HepG2 (cell line): ENCODE results near the gene FGD2. TPM values are rescaled to one million over a fixed set of nuclear protein-coding genes. Genes with fewer than 3 reads are reported as not detected.

Experiments
- EZH2 ChIP-seq: conservative IDR thresholded peaks from 2 replicates; pipeline ENCODE4 v1.6.1; 2012; ENCODE audit warnings: mild to moderate bottlenecking, low read depth, low read length, moderate library complexity
- FOSL2 ChIP-seq: sonication (generic); formaldehyde crosslinking; IDR thresholded peaks from 2 replicates; pipeline ENCODE4 v1.4.0; 2020; ENCODE audit warnings: missing genetic modification reagents
- FOXO4 ChIP-seq: sonication (generic); formaldehyde crosslinking; conservative IDR thresholded peaks from 2 replicates; pipeline ENCODE4 v1.8.1; 2023; ENCODE audit warnings: missing genetic modification reagents
- GATAD2A ChIP-seq: IDR thresholded peaks from 2 replicates; pipeline ENCODE4 v1.6.1; 2016
- ISL2 ChIP-seq: sonication (generic); formaldehyde crosslinking; IDR thresholded peaks from 2 replicates; pipeline ENCODE4 v1.5.0; 2020; ENCODE audit warnings: missing genetic modification reagents
- MAFF ChIP-seq: IDR thresholded peaks from 2 replicates; pipeline ENCODE4 v1.6.1; 2011; ENCODE audit warnings: low read depth, low read length, improper control_type of control experiment
- MAZ ChIP-seq, 2 experiments: sonication (generic) in 1 of 2; formaldehyde crosslinking in 1 of 2; IDR thresholded peaks; 2 replicates each; pipeline versions ENCODE4 v1.5.0 to v1.6.1; 2012 to 2020; ENCODE audit warnings: low read depth in 2 of 2, mild to moderate bottlenecking in 2 of 2, borderline replicate concordance in 1 of 2, improper control_type of control experiment in 1 of 2, low read length in 1 of 2, missing genetic modification reagents in 1 of 2, moderate library complexity in 1 of 2
- NFKBIZ ChIP-seq: IDR thresholded peaks from 2 replicates; pipeline ENCODE4 v1.6.1; 2018; ENCODE audit warnings: missing genetic modification reagents, missing compliant biosample characterization
- NPAS2 ChIP-seq: sonication (generic); formaldehyde crosslinking; IDR thresholded peaks from 2 replicates; pipeline ENCODE4 v1.8.0; 2022; ENCODE audit warnings: mild to moderate bottlenecking, missing genetic modification reagents, borderline replicate concordance
- RNF2 ChIP-seq: fragments of 450-650 bp; conservative IDR thresholded peaks from 2 replicates; pipeline ENCODE4 v1.6.1; 2016; ENCODE audit warnings: low read depth
- RXRB ChIP-seq: IDR thresholded peaks from 2 replicates; pipeline ENCODE4 v1.6.1; 2016; ENCODE audit warnings: borderline replicate concordance, missing genetic modification reagents, missing compliant biosample characterization
- SOX5 ChIP-seq: IDR thresholded peaks from 2 replicates; pipeline ENCODE4 v1.6.1; 2016; ENCODE audit warnings: borderline replicate concordance
- ZFYVE20 ChIP-seq: sonication (generic); formaldehyde crosslinking; IDR thresholded peaks from 2 replicates; pipeline ENCODE4 v1.8.0; 2023; ENCODE audit warnings: low read depth, mild to moderate bottlenecking, moderate library complexity, missing genetic modification reagents, borderline replicate concordance
- ZNF205 ChIP-seq: IDR thresholded peaks from 2 replicates; pipeline ENCODE4 v1.6.1; 2018; ENCODE audit warnings: missing biosample characterization, missing genetic modification reagents
- ZNF234 ChIP-seq: sonication (generic); formaldehyde crosslinking; conservative IDR thresholded peaks from 2 replicates; pipeline ENCODE4 v1.5.1; 2020; ENCODE audit warnings: mild to moderate bottlenecking, missing genetic modification reagents
- ZNF30 ChIP-seq: sonication (generic); formaldehyde crosslinking; IDR thresholded peaks from 2 replicates; pipeline ENCODE4 v1.5.0; 2020; ENCODE audit warnings: mild to moderate bottlenecking, missing genetic modification reagents
- ZNF317 ChIP-seq: sonication (generic); formaldehyde crosslinking; IDR thresholded peaks from 2 replicates; pipeline ENCODE4 v1.5.0; 2020; ENCODE audit warnings: mild to moderate bottlenecking, missing genetic modification reagents
- ZNF33B ChIP-seq: sonication (generic); formaldehyde crosslinking; IDR thresholded peaks from 2 replicates; pipeline ENCODE4 v1.5.1; 2020; ENCODE audit warnings: mild to moderate bottlenecking, missing genetic modification reagents
- ZSCAN31 ChIP-seq: sonication (generic); formaldehyde crosslinking; IDR thresholded peaks from 2 replicates; pipeline ENCODE4 v1.5.0; 2020; ENCODE audit warnings: low read depth, mild to moderate bottlenecking, missing genetic modification reagents
- polyA plus RNA-seq, 8 experiments: library from polyadenylated mRNA; depleted of rRNA in 3 of 8; stranded (reverse) in 7 of 8; unstranded in 1 of 8; fragments of >200 nt; fragmentation: Illumina TruSeq in 4 of 8; extraction: Trizol in 4 of 8; gene quantifications; 2 replicates each; pipeline versions ENCODE4 v1.2.1 to v1.2.3, GENCODE V29; 2011 to 2016; ENCODE audit warnings: low read depth in 4 of 8, missing spikeins in 1 of 8, mixed read lengths in 1 of 8; ENCODE audit not compliant: insufficient read depth in 1 of 8
- total RNA-seq, 5 experiments: library from RNA; depleted of rRNA; stranded (reverse); fragments of >200 nt; fragmentation: Illumina TruSeq; extraction: Trizol; gene quantifications; 2 replicates each; pipeline ENCODE4 v1.2.3, GENCODE V29; 2016; ENCODE audit warnings: low read depth in 1 of 5
- TF ChIP-seq, protein P1 (sequence below): fragments of 450-650 bp; IDR thresholded peaks from 2 replicates; pipeline ENCODE4 v1.6.1; 2016
- TF ChIP-seq, protein P2 (sequence below): sonication (generic); formaldehyde crosslinking; IDR thresholded peaks from 2 replicates; pipeline ENCODE4 v1.4.0; 2020; ENCODE audit warnings: missing genetic modification reagents, borderline replicate concordance
- TF ChIP-seq, protein P3 (sequence below): sonication (generic); formaldehyde crosslinking; IDR thresholded peaks from 2 replicates; pipeline ENCODE4 v1.4.0; 2020; ENCODE audit warnings: missing genetic modification reagents

FGD2 gene
- total and polyA plus RNA-seq, 2 of the 13 experiments (the other 11 are each of a cell fraction or from before 2014, with no cell fraction given), result not detected

GRCh38 chr6:37029249-37029971, 24.0 kb downstream of the FGD2 start (continued):
- TF ChIP-seq ZNF30 (CRISPR knock-in tag) (no peak), GATAD2A (CRISPR knock-in tag) (peak; percentile 83), SOX5 (CRISPR knock-in tag) (peak; percentile 65; the same call in 1 of the 2 replicates), FOSL2 (CRISPR knock-in tag) (peak; percentile 98), RXRB (CRISPR knock-in tag) (peak; percentile 68), ZSCAN31 (CRISPR knock-in tag) (peak; percentile 31; the same call in 1 of the 2 replicates), EZH2 (no peak), ISL2 (CRISPR knock-in tag) (no peak), FOXO4 (CRISPR knock-in tag) (no peak), ZNF205 (CRISPR knock-in tag) (peak; percentile 58; the same call in 1 of the 2 replicates), ZNF234 (CRISPR knock-in tag) (no peak), NFKBIZ (peak; percentile 66; the same call in 1 of the 2 replicates), ZFYVE20 (CRISPR knock-in tag) (no peak), RNF2 (peak; percentile 55; the same call in 1 of the 2 replicates), MAFF (peak; percentile 33; the same call in 1 of the 2 replicates), NPAS2 (CRISPR knock-in tag) (no peak), ZNF33B (no peak), ZNF317 (CRISPR knock-in tag) (no peak), MAZ (IDR thresholded peaks at IDR 0.05; ENCODE audit: borderline replicate concordance, low read depth, low read length) (no peak), MAZ (CRISPR knock-in tag; IDR thresholded peaks at IDR 0.05; ENCODE audit: low read depth) (peak; percentile 36; the same call in 1 of the 2 replicates)
- TF ChIP-seq, protein P1, sequence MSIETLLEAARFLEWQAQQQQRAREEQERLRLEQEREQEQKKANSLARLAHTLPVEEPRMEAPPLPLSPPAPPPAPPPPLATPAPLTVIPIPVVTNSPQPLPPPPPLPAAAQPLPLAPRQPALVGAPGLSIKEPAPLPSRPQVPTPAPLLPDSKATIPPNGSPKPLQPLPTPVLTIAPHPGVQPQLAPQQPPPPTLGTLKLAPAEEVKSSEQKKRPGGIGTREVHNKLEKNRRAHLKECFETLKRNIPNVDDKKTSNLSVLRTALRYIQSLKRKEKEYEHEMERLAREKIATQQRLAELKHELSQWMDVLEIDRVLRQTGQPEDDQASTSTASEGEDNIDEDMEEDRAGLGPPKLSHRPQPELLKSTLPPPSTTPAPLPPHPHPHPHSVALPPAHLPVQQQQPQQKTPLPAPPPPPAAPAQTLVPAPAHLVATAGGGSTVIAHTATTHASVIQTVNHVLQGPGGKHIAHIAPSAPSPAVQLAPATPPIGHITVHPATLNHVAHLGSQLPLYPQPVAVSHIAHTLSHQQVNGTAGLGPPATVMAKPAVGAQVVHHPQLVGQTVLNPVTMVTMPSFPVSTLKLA, result peak; percentile 31; the same call in 1 of the 2 replicates
- TF ChIP-seq, protein P2, sequence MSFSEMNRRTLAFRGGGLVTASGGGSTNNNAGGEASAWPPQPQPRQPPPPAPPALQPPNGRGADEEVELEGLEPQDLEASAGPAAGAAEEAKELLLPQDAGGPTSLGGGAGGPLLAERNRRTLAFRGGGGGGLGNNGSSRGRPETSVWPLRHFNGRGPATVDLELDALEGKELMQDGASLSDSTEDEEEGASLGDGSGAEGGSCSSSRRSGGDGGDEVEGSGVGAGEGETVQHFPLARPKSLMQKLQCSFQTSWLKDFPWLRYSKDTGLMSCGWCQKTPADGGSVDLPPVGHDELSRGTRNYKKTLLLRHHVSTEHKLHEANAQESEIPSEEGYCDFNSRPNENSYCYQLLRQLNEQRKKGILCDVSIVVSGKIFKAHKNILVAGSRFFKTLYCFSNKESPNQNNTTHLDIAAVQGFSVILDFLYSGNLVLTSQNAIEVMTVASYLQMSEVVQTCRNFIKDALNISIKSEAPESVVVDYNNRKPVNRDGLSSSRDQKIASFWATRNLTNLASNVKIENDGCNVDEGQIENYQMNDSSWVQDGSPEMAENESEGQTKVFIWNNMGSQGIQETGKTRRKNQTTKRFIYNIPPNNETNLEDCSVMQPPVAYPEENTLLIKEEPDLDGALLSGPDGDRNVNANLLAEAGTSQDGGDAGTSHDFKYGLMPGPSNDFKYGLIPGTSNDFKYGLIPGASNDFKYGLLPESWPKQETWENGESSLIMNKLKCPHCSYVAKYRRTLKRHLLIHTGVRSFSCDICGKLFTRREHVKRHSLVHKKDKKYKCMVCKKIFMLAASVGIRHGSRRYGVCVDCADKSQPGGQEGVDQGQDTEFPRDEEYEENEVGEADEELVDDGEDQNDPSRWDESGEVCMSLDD (CRISPR knock-in tag), result no peak
- TF ChIP-seq, protein P3, sequence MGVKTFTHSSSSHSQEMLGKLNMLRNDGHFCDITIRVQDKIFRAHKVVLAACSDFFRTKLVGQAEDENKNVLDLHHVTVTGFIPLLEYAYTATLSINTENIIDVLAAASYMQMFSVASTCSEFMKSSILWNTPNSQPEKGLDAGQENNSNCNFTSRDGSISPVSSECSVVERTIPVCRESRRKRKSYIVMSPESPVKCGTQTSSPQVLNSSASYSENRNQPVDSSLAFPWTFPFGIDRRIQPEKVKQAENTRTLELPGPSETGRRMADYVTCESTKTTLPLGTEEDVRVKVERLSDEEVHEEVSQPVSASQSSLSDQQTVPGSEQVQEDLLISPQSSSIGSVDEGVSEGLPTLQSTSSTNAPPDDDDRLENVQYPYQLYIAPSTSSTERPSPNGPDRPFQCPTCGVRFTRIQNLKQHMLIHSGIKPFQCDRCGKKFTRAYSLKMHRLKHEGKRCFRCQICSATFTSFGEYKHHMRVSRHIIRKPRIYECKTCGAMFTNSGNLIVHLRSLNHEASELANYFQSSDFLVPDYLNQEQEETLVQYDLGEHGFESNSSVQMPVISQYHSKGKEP (CRISPR knock-in tag), result no peak
